Thymus (tissue), 11 donors: Measurements from ENCODE around the gene TMEM108. TPM values are rescaled to one million over a fixed set of nuclear protein-coding genes. Genes with fewer than 3 reads are reported as not detected.

Experiments used
- DNase-seq, 9 donors: peaks; one replicate each; pipeline ENCODE4 v3.0.0-alpha.2; 2013; ENCODE audit warnings: low spot score in 9 of 9, low read depth in 6 of 9, missing footprints in 1 of 9
- H3K27ac ChIP-seq, 2 donors: one replicate each; pipeline ENCODE4 v1.5.1; 2013; ENCODE audit warnings: control low read depth in 1 of 2, low read depth in 1 of 2, low read length in 1 of 2, mild to moderate bottlenecking in 1 of 2, moderate library complexity in 1 of 2
- H3K27me3 ChIP-seq, 2 donors: one replicate each; pipeline ENCODE4 v1.5.1; 2013; ENCODE audit warnings: low read length in 1 of 2; ENCODE audit not compliant: control insufficient read depth in 2 of 2, insufficient read depth in 1 of 2
- H3K36me3 ChIP-seq, 2 donors: one replicate each; pipeline ENCODE4 v1.5.1; 2013; ENCODE audit warnings: low read length in 1 of 2, mild to moderate bottlenecking in 1 of 2, moderate library complexity in 1 of 2; ENCODE audit not compliant: control insufficient read depth in 2 of 2, insufficient read depth in 2 of 2
- H3K4me1 ChIP-seq, 2 donors: one replicate each; pipeline ENCODE4 v1.5.1; 2013; ENCODE audit warnings: low read length in 2 of 2; ENCODE audit not compliant: control insufficient read depth in 2 of 2, insufficient read depth in 2 of 2
- H3K4me3 ChIP-seq, 2 donors: one replicate each; pipeline ENCODE4 v1.5.1; 2013; ENCODE audit warnings: low read length in 2 of 2, control low read depth in 1 of 2, mild to moderate bottlenecking in 1 of 2
- H3K9me3 ChIP-seq, 2 donors: one replicate each; pipeline ENCODE4 v1.5.1; 2013; ENCODE audit warnings: low read length in 1 of 2, mild to moderate bottlenecking in 1 of 2; ENCODE audit not compliant: control insufficient read depth in 2 of 2, insufficient read depth in 1 of 2
- WGBS: extraction: QIAGEN DNeasy Blood & Tissue Kit; methylation state at CpG from one replicate; pipeline ENCODE4 v1.1.7; 2013; 5-methylcytosine and 5-hydroxymethylcytosine counted together
- polyA plus RNA-seq: library from polyadenylated mRNA; stranded (reverse); fragments of 200-250 nt; gene quantifications from one replicate; pipeline ENCODE4 v1.2.3, GENCODE V29; 2013
- total RNA-seq: library from RNA; stranded (reverse); fragments of 120-200 nt; gene quantifications from one replicate; pipeline ENCODE4 v1.2.4, GENCODE V29; 2013
- donor health status: healthy.

Gene TMEM108
- total and polyA plus RNA-seq, 2 donors: 0.33 to 0.50 TPM

GRCh38 chr3:133021206-133021605 is 17.0 kb upstream of the TMEM108 start:
- DNase-seq: no peak
- H3K9me3 ChIP-seq: no peaks in the 10 kb centered on the region

GRCh38 chr3:133023362-133023761 is 14.8 kb upstream of the TMEM108 start:
- DNase-seq: no peak
- no peaks in the 10 kb centered on the region for H3K9me3 ChIP-seq
- no peak overlapping the region for H3K4me3 ChIP-seq
- 93% methylated on average over 1 of the region's 1 CpG for WGBS
- no peaks in the 10 kb centered on the region for H3K27me3 ChIP-seq
- H3K27ac ChIP-seq: no peak overlapping the region
- H3K4me1 ChIP-seq: no peaks in the 10 kb centered on the region
- no peaks in the 10 kb centered on the region for H3K36me3 ChIP-seq

More at GRCh38 chr3:133021206-133021605, 17.0 kb upstream of the TMEM108 start:
- no peaks in the 10 kb centered on the region for H3K27me3 ChIP-seq
- H3K27ac ChIP-seq: no peak overlapping the region
- no peaks in the 10 kb centered on the region for H3K36me3 ChIP-seq
- no peak overlapping the region for H3K4me3 ChIP-seq
- over 99% methylated on average over 2 of the region's 2 CpGs for WGBS
- H3K4me1 ChIP-seq: no peaks in the 10 kb centered on the region

- H3K4me1 ChIP-seq: no peaks in the 10 kb centered on the region
- H3K36me3 ChIP-seq: no peaks in the 10 kb centered on the region
- WGBS: 77% methylated on average over 3 of the region's 3 CpGs
- no peak for DNase-seq
- no peak overlapping the region for H3K27ac ChIP-seq
- no peak overlapping the region for H3K4me3 ChIP-seq
- H3K9me3 ChIP-seq: no peaks in the 10 kb centered on the region
- H3K27me3 ChIP-seq: no peaks in the 10 kb centered on the region
Measured at GRCh38 chr3:133025546-133025945, 12.6 kb upstream of the TMEM108 start.

DNA sequence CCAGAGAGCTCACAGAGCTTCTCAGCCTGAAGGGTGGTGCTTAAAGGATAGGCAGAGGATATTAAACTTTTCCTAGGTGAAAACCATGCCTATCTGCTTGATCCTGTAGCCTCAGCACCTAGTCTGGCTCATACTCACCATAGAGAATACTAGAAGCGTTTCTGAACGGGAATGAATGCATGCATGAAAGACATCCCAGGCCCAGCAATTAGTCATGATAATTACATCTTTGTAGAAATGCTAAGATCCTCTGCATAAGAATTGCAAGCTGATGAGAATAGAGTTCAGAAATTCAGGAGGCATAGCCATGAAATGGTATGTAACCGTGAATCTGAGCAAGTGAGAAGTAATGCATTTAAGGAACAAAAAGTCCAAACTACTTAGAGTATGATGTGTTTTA is 5.9 kb upstream of the TMEM108 start:
- H3K9me3 ChIP-seq: no peaks in the 10 kb centered on the region
- DNase-seq: no peak
- no peak overlapping the region for H3K27ac ChIP-seq
- H3K4me3 ChIP-seq: no peak overlapping the region
- WGBS: 76% methylated on average over 3 of the region's 3 CpGs
- H3K27me3 ChIP-seq: peaks cover 0 to 8% of the 10 kb centered on the region in 2 donors
- no peaks in the 10 kb centered on the region for H3K36me3 ChIP-seq
- no peaks in the 10 kb centered on the region for H3K4me1 ChIP-seq

DNA sequence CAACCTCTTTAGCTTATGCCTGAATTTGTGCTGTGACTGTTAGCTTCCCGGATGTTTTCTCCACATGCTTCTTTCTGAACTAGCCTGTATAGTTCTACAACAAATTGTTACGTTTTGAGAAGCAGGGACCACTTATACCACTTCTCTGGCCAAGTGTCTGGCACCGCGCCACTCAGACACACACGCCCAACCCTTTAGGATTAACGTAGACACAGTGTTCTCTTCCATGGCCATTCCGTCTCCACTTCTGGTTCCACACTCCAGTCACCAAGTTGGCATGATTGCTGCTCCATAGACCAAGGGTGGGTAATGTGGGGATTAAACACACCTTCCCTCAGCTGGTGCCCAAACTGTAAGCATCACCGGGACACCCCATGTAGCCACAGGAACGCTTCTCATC is 755 bp upstream of the TMEM108 start:
- no peak overlapping the region for H3K27ac ChIP-seq
- H3K36me3 ChIP-seq: no peaks in the 10 kb centered on the region
- peaks cover 0 to 10% of the 10 kb centered on the region in 2 donors for H3K4me1 ChIP-seq
- no peak for DNase-seq
- peaks cover 2 to 3% of the 10 kb centered on the region in 2 donors for H3K9me3 ChIP-seq
- H3K27me3 ChIP-seq: peaks cover 24 to 47% of the 10 kb centered on the region in 2 donors
- H3K4me3 ChIP-seq: no peak overlapping the region
- 92% methylated on average over 9 of the region's 9 CpGs for WGBS

GRCh38 chr3:133038731-133039375 is 662 bp downstream of the TMEM108 start:
- Histone ChIP-seq H3K36me3 (no peaks in the 10 kb centered on the region), H3K27ac (no peak overlapping the region), H3K9me3 (peaks cover 2 to 3% of the 10 kb centered on the region in 2 donors), H3K4me3 (peak overlapping the region; percentile 32 to 33), H3K4me1 (peaks cover 0 to 10% of the 10 kb centered on the region in 2 donors), H3K27me3 (peaks cover 24 to 47% of the 10 kb centered on the region in 2 donors)
- 6% methylated on average over 31 of the region's 31 CpGs for WGBS
- no peak for DNase-seq

- peaks cover 2 to 3% of the 10 kb centered on the region in 2 donors for H3K9me3 ChIP-seq
- H3K27me3 ChIP-seq: peaks cover 24 to 47% of the 10 kb centered on the region in 2 donors
- WGBS: 37% methylated on average over 6 of the region's 6 CpGs
- no peak overlapping the region for H3K27ac ChIP-seq
- H3K4me1 ChIP-seq: peaks cover 0 to 10% of the 10 kb centered on the region in 2 donors
- no peaks in the 10 kb centered on the region for H3K36me3 ChIP-seq
- no peak overlapping the region for H3K4me3 ChIP-seq
- DNase-seq: peak in 5 of 9 donors; percentile 2 to 36 (median 10)
Measured at GRCh38 chr3:133040696-133041523, 2.7 kb downstream of the TMEM108 start.

GRCh38 chr3:133041524-133041829 is 3.3 kb downstream of the TMEM108 start:
- no peak for DNase-seq
- H3K36me3 ChIP-seq: no peaks in the 10 kb centered on the region
- no peak overlapping the region for H3K27ac ChIP-seq
- peaks cover 0 to 10% of the 10 kb centered on the region in 2 donors for H3K4me1 ChIP-seq
- H3K27me3 ChIP-seq: peaks cover 24 to 47% of the 10 kb centered on the region in 2 donors
- 57% methylated on average over 6 of the region's 6 CpGs for WGBS
- peaks cover 2 to 3% of the 10 kb centered on the region in 2 donors for H3K9me3 ChIP-seq
- H3K4me3 ChIP-seq: no peak overlapping the region

DNA sequence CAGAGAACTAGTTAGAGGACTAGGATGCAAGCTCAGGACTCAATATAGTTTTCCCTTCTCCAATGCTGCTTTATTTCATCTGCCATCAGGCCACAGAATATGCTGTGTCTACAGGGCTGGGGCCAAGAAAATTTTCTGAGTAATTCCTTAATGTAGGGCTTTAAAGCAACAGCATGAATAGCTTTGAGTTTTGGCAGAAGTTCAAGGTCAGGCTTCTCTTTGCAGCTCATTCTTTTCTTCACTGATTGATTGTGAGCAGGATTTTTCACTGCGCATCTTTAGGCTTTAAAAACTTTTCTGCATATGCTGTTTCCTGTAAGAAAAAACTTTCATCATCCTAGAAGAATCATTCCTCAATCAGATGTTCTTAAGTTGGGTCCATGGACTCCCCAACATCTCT is 4.6 kb downstream of the TMEM108 start:
- H3K27ac ChIP-seq: no peak overlapping the region
- peaks cover under 1 to 2% of the 10 kb centered on the region in 2 donors for H3K9me3 ChIP-seq
- DNase-seq: no peak
- WGBS: 96% methylated on average over 1 of the region's 1 CpG
- peaks cover 0 to 7% of the 10 kb centered on the region in 2 donors for H3K4me1 ChIP-seq
- no peak overlapping the region for H3K4me3 ChIP-seq
- H3K27me3 ChIP-seq: peaks cover 20 to 34% of the 10 kb centered on the region in 2 donors
- no peaks in the 10 kb centered on the region for H3K36me3 ChIP-seq
